GM23338 (cell line): ENCODE data around the gene TK1. TPM values are rescaled to one million over a fixed set of nuclear protein-coding genes. Genes with fewer than 3 reads are reported as not detected.
A peak's percentile ranks its signal among the peaks of the same experiment; 100 is the strongest.

Source experiments
- ATAC-seq: fragments of 200-7000 bp; cut with Tn5 transposase; 3 replicates; pipeline ENCODE4 v1.9.1; 2020
- DNase-seq: peaks from one replicate; pipeline ENCODE4 v3.0.0-alpha.2; 2015; ENCODE audit warnings: low spot score
- H2AFZ ChIP-seq: fragments of 200-600 bp; sonication (generic); 2 replicates; pipeline ENCODE4 v1.8.0; 2016; ENCODE audit warnings: antibody characterized with exemption, mild to moderate bottlenecking, moderate library complexity
- H3F3A ChIP-seq: fragments of 200-600 bp; sonication (generic); replicated peaks from 2 replicates; pipeline ENCODE4 v1.8.0; 2017; ENCODE audit warnings: antibody characterized with exemption, mixed run types, low read depth
- H3K27ac ChIP-seq: fragments of 200-600 bp; sonication (generic); 2 replicates; pipeline ENCODE4 v1.6.1; 2016; ENCODE audit warnings: low read depth
- H3K27me3 ChIP-seq: fragments of 200-600 bp; sonication (generic); 2 replicates; pipeline ENCODE4 v1.8.0; 2016; ENCODE audit warnings: mild to moderate bottlenecking, mixed run types, moderate library complexity; ENCODE audit not compliant: insufficient read depth
- H3K36me3 ChIP-seq: fragments of 200-600 bp; sonication (generic); 2 replicates; pipeline ENCODE4 v1.8.0; 2016; ENCODE audit warnings: mild to moderate bottlenecking; ENCODE audit not compliant: insufficient read depth
- H3K4me1 ChIP-seq: fragments of 200-600 bp; sonication (generic); 2 replicates; pipeline ENCODE4 v1.8.0; 2016; ENCODE audit warnings: mild to moderate bottlenecking, moderate library complexity; ENCODE audit not compliant: insufficient read depth
- H3K4me2 ChIP-seq: fragments of 200-600 bp; sonication (generic); 2 replicates; pipeline ENCODE4 v1.7.1; 2017; ENCODE audit warnings: mixed run types
- H3K4me3 ChIP-seq: fragments of 200-600 bp; sonication (generic); 2 replicates; pipeline ENCODE4 v1.6.1; 2016; ENCODE audit warnings: mixed run types
- H3K79me2 ChIP-seq: fragments of 200-600 bp; sonication (generic); replicated peaks from 2 replicates; pipeline ENCODE4 v1.8.0; 2017; ENCODE audit warnings: mild to moderate bottlenecking; ENCODE audit not compliant: insufficient read depth
- H3K9me2 ChIP-seq: fragments of 200-600 bp; sonication (generic); 2 replicates; pipeline ENCODE4 v1.8.0; 2017; ENCODE audit not compliant: insufficient read depth
- H4K20me1 ChIP-seq: fragments of 200-600 bp; sonication (generic); replicated peaks from 2 replicates; pipeline ENCODE4 v1.8.0; 2017; ENCODE audit warnings: mild to moderate bottlenecking; ENCODE audit not compliant: insufficient read depth
- H3K27ac Mint-ChIP-seq: 2 replicates; pipeline ENCODE4 v1.8.0; 2020; ENCODE audit warnings: inconsistent platforms, mild to moderate bottlenecking, moderate library complexity, mixed read lengths
- H3K27me3 Mint-ChIP-seq: 3 replicates; pipeline ENCODE4 v1.8.0; 2022; ENCODE audit warnings: low read depth, mild to moderate bottlenecking, moderate library complexity, mixed read lengths, inconsistent platforms; ENCODE audit not compliant: insufficient read depth, poor library complexity
- H3K36me3 Mint-ChIP-seq: 3 replicates; pipeline ENCODE4 v1.8.0; 2021; ENCODE audit warnings: low read depth, mild to moderate bottlenecking, inconsistent platforms, moderate library complexity, mixed read lengths
- H3K4me1 Mint-ChIP-seq: 3 replicates; pipeline ENCODE4 v1.8.0; 2020; ENCODE audit warnings: mild to moderate bottlenecking, inconsistent platforms, mixed read lengths
- H3K4me3 Mint-ChIP-seq: 3 replicates; pipeline ENCODE4 v1.8.0; 2021; ENCODE audit warnings: moderate library complexity, mild to moderate bottlenecking, inconsistent platforms, mixed read lengths
- H3K9me3 Mint-ChIP-seq: 3 replicates; pipeline ENCODE4 v1.8.0; 2020; ENCODE audit warnings: moderate library complexity, mild to moderate bottlenecking, inconsistent platforms, mixed read lengths
- CTCF ChIP-seq, 2 experiments: fragments of 200-600 bp in 1 of 2; sonication (generic) in 1 of 2; conservative IDR thresholded peaks; 2 replicates each; pipeline versions ENCODE4 v1.5.1 to v1.6.1; 2016 to 2017; ENCODE audit warnings: antibody characterized with exemption in 2 of 2, low read depth in 2 of 2, mild to moderate bottlenecking in 2 of 2, moderate library complexity in 1 of 2
- ETS1 ChIP-seq: IDR thresholded peaks from 2 replicates; pipeline ENCODE4 v1.6.1; 2016; ENCODE audit warnings: antibody characterized with exemption
- EZH2phosphoT487 ChIP-seq: fragments of 200-600 bp; sonication (generic); IDR thresholded peaks from one replicate; pipeline ENCODE4 v1.8.1; 2018; ENCODE audit warnings: antibody characterized with exemption; ENCODE audit not compliant: unreplicated experiment
- JUNB ChIP-seq: IDR thresholded peaks from one replicate; pipeline ENCODE4 v1.6.1; 2016; ENCODE audit warnings: antibody characterized with exemption; ENCODE audit not compliant: unreplicated experiment
- NANOG ChIP-seq: IDR thresholded peaks from 2 replicates; pipeline ENCODE4 v1.6.1; 2016; ENCODE audit warnings: antibody characterized with exemption, borderline replicate concordance
- POLR2AphosphoS5 ChIP-seq: IDR thresholded peaks from 2 replicates; pipeline ENCODE4 v1.6.1; 2016; ENCODE audit warnings: antibody characterized with exemption, low read depth
- STAT1 ChIP-seq: IDR thresholded peaks from one replicate; pipeline ENCODE4 v1.6.1; 2016; ENCODE audit warnings: antibody characterized with exemption; ENCODE audit not compliant: unreplicated experiment
- ZNF114 ChIP-seq: fragments of 250-450 bp; sonication (Bioruptor Pico); IDR thresholded peaks from 2 replicates; pipeline ENCODE4 v1.5.0; 2020; ENCODE audit warnings: mild to moderate bottlenecking, moderate library complexity
- ZNF331 ChIP-seq: fragments of 250-450 bp; sonication (Bioruptor Pico); IDR thresholded peaks from 2 replicates; pipeline ENCODE4 v1.5.0; 2020; ENCODE audit warnings: low read depth, mild to moderate bottlenecking, moderate library complexity
- polyA plus RNA-seq: library from polyadenylated mRNA; unstranded; fragments of >200 nt; fragmentation: Nextera tagmentation; extraction: Ambion mirVana; gene quantifications from 2 replicates; pipeline ENCODE4 v1.2.1, GENCODE V29; 2016
- total RNA-seq: library from RNA; depleted of rRNA; stranded (reverse); fragments of >200 nt; shearing (Covaris generic); gene quantifications from 2 replicates; pipeline ENCODE4 v1.2.3, GENCODE V29; 2014
- TF ChIP-seq, protein P1 (sequence below): fragments of 250-450 bp; sonication (Bioruptor Pico); IDR thresholded peaks from 2 replicates; pipeline ENCODE4 v1.5.0; 2020; ENCODE audit warnings: mild to moderate bottlenecking, moderate library complexity

Gene TK1
- total and polyA plus RNA-seq, 2 experiments from 2014 or later: 74.5 to 84.4 TPM

DNA sequence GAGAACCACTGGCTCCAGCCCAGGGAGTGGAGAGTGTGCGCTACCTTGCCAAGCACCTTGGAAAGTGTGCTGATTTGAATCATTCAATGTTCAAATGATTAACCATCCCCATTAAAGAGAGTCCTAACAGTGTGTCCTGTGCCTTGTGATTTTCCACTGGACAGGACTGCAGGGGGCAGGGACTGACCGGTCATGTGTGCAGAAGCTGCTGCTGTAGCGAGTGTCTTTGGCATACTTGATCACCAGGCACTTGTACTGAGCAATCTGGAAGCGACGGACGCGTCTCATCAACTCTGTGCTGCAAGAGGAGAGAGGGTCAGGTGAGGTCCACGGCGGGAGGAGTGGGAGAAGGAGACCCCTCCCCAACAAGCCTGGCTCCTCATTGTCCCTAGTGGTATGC is 2.0 kb downstream of the TK1 start (continued):
- TF ChIP-seq CTCF (conservative IDR thresholded peaks at IDR 0.05; ENCODE audit: low read depth in 2 of 2) (no peak), STAT1 (no peak)

- H3K27ac ChIP-seq: no peak overlapping the region
- H3K79me2 ChIP-seq: peaks cover 46% of the 10 kb centered on the region
- peaks cover 3% of the 10 kb centered on the region for H3K27me3 Mint-ChIP-seq
- no peak overlapping the region for H3K27ac Mint-ChIP-seq
- no peak overlapping the region for H2AFZ ChIP-seq
- H3K4me1 Mint-ChIP-seq: peaks cover 15% of the 10 kb centered on the region
- no peaks in the 10 kb centered on the region; the same call in 2 of the 3 replicates for H3K9me3 Mint-ChIP-seq
- peaks cover 38% of the 10 kb centered on the region for H3K36me3 ChIP-seq
- no peak for DNase-seq
- 0 out of 2 replicates have a peak, but pooled peaks cover 4% of the 10 kb centered on the region for H3K9me2 ChIP-seq
- no peak overlapping the region for H3K4me2 ChIP-seq
- no peaks in the 10 kb centered on the region for H3K27me3 ChIP-seq
- H3K36me3 Mint-ChIP-seq: peaks cover 57% of the 10 kb centered on the region
- peaks cover 9% of the 10 kb centered on the region; the same call in 1 of the 2 replicates for H3K4me1 ChIP-seq
- peak overlapping the region; percentile 43; the same call in 1 of the 3 replicates for H3K4me3 Mint-ChIP-seq
- no peak for ATAC-seq
- TF ChIP-seq EZH2phosphoT487 (no peak), ETS1 (no peak), STAT1 (no peak), ZNF331 (CRISPR knock-in tag) (no peak), POLR2AphosphoS5 (no peak), ZNF114 (CRISPR knock-in tag) (no peak), JUNB (no peak), NANOG (no peak)
- TF ChIP-seq, protein P1, sequence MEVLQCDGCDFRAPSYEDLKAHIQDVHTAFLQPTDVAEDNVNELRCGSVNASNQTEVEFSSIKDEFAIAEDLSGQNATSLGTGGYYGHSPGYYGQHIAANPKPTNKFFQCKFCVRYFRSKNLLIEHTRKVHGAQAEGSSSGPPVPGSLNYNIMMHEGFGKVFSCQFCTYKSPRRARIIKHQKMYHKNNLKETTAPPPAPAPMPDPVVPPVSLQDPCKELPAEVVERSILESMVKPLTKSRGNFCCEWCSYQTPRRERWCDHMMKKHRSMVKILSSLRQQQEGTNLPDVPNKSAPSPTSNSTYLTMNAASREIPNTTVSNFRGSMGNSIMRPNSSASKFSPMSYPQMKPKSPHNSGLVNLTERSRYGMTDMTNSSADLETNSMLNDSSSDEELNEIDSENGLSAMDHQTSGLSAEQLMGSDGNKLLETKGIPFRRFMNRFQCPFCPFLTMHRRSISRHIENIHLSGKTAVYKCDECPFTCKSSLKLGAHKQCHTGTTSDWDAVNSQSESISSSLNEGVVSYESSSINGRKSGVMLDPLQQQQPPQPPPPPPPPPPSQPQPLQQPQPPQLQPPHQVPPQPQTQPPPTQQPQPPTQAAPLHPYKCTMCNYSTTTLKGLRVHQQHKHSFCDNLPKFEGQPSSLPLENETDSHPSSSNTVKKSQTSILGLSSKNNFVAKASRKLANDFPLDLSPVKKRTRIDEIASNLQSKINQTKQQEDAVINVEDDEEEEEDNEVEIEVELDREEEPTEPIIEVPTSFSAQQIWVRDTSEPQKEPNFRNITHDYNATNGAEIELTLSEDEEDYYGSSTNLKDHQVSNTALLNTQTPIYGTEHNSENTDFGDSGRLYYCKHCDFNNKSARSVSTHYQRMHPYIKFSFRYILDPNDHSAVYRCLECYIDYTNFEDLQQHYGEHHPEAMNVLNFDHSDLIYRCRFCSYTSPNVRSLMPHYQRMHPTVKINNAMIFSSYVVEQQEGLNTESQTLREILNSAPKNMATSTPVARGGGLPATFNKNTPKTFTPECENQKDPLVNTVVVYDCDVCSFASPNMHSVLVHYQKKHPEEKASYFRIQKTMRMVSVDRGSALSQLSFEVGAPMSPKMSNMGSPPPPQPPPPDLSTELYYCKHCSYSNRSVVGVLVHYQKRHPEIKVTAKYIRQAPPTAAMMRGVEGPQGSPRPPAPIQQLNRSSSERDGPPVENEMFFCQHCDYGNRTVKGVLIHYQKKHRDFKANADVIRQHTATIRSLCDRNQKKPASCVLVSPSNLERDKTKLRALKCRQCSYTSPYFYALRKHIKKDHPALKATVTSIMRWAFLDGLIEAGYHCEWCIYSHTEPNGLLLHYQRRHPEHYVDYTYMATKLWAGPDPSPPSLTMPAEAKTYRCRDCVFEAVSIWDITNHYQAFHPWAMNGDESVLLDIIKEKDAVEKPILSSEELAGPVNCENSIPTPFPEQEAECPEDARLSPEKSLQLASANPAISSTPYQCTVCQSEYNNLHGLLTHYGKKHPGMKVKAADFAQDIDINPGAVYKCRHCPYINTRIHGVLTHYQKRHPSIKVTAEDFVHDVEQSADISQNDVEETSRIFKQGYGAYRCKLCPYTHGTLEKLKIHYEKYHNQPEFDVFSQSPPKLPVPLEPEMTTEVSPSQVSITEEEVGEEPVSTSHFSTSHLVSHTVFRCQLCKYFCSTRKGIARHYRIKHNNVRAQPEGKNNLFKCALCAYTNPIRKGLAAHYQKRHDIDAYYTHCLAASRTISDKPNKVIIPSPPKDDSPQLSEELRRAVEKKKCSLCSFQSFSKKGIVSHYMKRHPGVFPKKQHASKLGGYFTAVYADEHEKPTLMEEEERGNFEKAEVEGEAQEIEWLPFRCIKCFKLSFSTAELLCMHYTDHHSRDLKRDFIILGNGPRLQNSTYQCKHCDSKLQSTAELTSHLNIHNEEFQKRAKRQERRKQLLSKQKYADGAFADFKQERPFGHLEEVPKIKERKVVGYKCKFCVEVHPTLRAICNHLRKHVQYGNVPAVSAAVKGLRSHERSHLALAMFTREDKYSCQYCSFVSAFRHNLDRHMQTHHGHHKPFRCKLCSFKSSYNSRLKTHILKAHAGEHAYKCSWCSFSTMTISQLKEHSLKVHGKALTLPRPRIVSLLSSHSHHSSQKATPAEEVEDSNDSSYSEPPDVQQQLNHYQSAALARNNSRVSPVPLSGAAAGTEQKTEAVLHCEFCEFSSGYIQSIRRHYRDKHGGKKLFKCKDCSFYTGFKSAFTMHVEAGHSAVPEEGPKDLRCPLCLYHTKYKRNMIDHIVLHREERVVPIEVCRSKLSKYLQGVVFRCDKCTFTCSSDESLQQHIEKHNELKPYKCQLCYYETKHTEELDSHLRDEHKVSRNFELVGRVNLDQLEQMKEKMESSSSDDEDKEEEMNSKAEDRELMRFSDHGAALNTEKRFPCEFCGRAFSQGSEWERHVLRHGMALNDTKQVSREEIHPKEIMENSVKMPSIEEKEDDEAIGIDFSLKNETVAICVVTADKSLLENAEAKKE (CRISPR knock-in tag): no peak
- H3K4me3 ChIP-seq: no peak overlapping the region
- H3F3A ChIP-seq: peaks cover 7% of the 10 kb centered on the region; the same call in 1 of the 2 replicates
- peaks cover 26% of the 10 kb centered on the region for H4K20me1 ChIP-seq
Measured at GRCh38 chr17:78184351-78184750, 2.5 kb downstream of the TK1 start.
